Lung (tissue), 12 donors: Measurements from ENCODE around the gene ATP4A. TPM values are rescaled to one million over a fixed set of nuclear protein-coding genes. Genes with fewer than 3 reads are reported as not detected.

Experiments used
- ATAC-seq: fragments of 200-7000 bp; cut with Tn5 transposase; one replicate; pipeline ENCODE4 v1.9.1; 2020; ENCODE audit warnings: moderate number of reproducible peaks; ENCODE audit not compliant: insufficient read depth, low FRiP score
- DNase-seq, 3 donors: peaks; one replicate each; pipeline ENCODE4 v3.0.0-alpha.2; 2013 to 2017
- H3K27ac ChIP-seq, 2 donors: one replicate each; pipeline ENCODE4 v1.5.1; 2013; ENCODE audit warnings: mild to moderate bottlenecking in 2 of 2, moderate library complexity in 2 of 2, control low read depth in 1 of 2, inconsistent platforms in 1 of 2, low read depth in 1 of 2, low read length in 1 of 2
- H3K27me3 ChIP-seq, 3 donors: one replicate each; pipeline ENCODE4 v1.5.1; 2013; ENCODE audit warnings: low read length in 2 of 3; ENCODE audit not compliant: control insufficient read depth in 3 of 3, insufficient read depth in 3 of 3
- H3K36me3 ChIP-seq, 4 donors: one replicate each; pipeline ENCODE4 v1.5.1; 2013; ENCODE audit warnings: low read length in 4 of 4, mild to moderate bottlenecking in 1 of 4, moderate library complexity in 1 of 4; ENCODE audit not compliant: control insufficient read depth in 4 of 4, insufficient read depth in 4 of 4
- H3K4me1 ChIP-seq, 5 donors: one replicate each; pipeline ENCODE4 v1.5.1; 2013; ENCODE audit warnings: low read length in 5 of 5, mild to moderate bottlenecking in 2 of 5, moderate library complexity in 1 of 5; ENCODE audit not compliant: control insufficient read depth in 5 of 5, insufficient read depth in 5 of 5
- H3K4me3 ChIP-seq: one replicate; pipeline ENCODE4 v1.5.1; 2013; ENCODE audit warnings: mild to moderate bottlenecking, control low read depth, moderate library complexity
- H3K9ac ChIP-seq, 2 donors: one replicate each; pipeline ENCODE4 v1.5.1; 2013; ENCODE audit warnings: low read length in 2 of 2, control low read depth in 1 of 2; ENCODE audit not compliant: insufficient read depth in 1 of 2
- H3K9me3 ChIP-seq, 4 donors: one replicate each; pipeline ENCODE4 v1.5.1; 2013; ENCODE audit warnings: low read length in 3 of 4, mild to moderate bottlenecking in 1 of 4, moderate library complexity in 1 of 4; ENCODE audit not compliant: control insufficient read depth in 4 of 4, insufficient read depth in 3 of 4
- WGBS, 2 donors: extraction: QIAGEN DNeasy Blood & Tissue Kit; methylation state at CpG; one replicate each; pipeline ENCODE4 v1.1.7; 2013; 5-methylcytosine and 5-hydroxymethylcytosine counted together
- polyA plus RNA-seq, 2 donors: library from polyadenylated mRNA; stranded (reverse); fragments of 200-250 nt; gene quantifications; one replicate each; pipeline ENCODE4 v1.2.1, GENCODE V29; 2013
- total RNA-seq, 2 donors: library from RNA; depleted of rRNA in 1 of 2; stranded (reverse); fragments of >200 nt in 1 of 2; gene quantifications; one replicate each; pipeline ENCODE4 v1.2.1, GENCODE V29; 2014 to 2021
- TF ChIP-seq, protein P1 (sequence below): IDR thresholded peaks from 2 replicates; pipeline ENCODE4 v1.5.1; 2012; ENCODE audit warnings: mild to moderate bottlenecking; ENCODE audit errors: control extremely low read depth, extremely low read depth
- donor health status: control.
- donor health status: control.
- donor health status: Bipolar disorder and iron deficiency.
- donor health status: healthy.
- donor health status: DM: yes; HTN: yes; CAD: no.

The ATP4A gene
- total and polyA plus RNA-seq, 4 donors: 0.01 TPM; not detected in 3

GRCh38 chr19:35509018-35509652 lies 54.3 kb downstream of the ATP4A start:
- peak overlapping the region; percentile 84 to 93 for H3K9ac ChIP-seq
- H3K27me3 ChIP-seq: peaks cover 0 to 12% (median 7%) of the 10 kb centered on the region in 3 donors
- H3K4me1 ChIP-seq: peaks cover 0 to 13% (median 0%) of the 10 kb centered on the region in 5 donors
- peak overlapping the region in 1 of 2 donors; percentile 87 for H3K27ac ChIP-seq
- TF ChIP-seq, protein P1, sequence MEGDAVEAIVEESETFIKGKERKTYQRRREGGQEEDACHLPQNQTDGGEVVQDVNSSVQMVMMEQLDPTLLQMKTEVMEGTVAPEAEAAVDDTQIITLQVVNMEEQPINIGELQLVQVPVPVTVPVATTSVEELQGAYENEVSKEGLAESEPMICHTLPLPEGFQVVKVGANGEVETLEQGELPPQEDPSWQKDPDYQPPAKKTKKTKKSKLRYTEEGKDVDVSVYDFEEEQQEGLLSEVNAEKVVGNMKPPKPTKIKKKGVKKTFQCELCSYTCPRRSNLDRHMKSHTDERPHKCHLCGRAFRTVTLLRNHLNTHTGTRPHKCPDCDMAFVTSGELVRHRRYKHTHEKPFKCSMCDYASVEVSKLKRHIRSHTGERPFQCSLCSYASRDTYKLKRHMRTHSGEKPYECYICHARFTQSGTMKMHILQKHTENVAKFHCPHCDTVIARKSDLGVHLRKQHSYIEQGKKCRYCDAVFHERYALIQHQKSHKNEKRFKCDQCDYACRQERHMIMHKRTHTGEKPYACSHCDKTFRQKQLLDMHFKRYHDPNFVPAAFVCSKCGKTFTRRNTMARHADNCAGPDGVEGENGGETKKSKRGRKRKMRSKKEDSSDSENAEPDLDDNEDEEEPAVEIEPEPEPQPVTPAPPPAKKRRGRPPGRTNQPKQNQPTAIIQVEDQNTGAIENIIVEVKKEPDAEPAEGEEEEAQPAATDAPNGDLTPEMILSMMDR: no peak
- ATAC-seq (no peak), DNase-seq (peak; percentile 25 to 47 (median 43))
- H3K4me3 ChIP-seq: no peak overlapping the region
- H3K9me3 ChIP-seq: no peaks in the 10 kb centered on the region
- 24 to 29% methylated on average over 12 of the region's 12 CpGs for WGBS, 2 donors
- H3K36me3 ChIP-seq: no peaks in the 10 kb centered on the region

DNA sequence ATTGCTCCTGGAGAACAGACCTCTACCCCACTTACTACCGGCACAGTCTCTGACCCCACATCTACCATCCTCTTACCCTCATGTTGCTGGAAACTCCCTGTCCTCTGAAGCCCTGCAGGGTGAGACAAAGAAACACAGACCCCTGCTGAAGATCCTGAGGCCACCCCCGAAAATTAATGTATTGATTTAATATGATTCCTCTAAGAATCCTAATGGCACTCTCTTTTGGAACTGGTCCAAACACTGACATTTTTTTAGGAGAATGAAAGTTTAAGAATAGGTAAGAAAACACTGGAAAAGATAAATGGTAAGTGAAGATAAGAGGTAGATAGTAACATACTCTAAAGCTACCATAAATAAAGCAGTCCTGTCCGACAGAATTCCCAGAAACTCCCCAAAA lies 55.3 kb downstream of the ATP4A start:
- TF ChIP-seq, protein P1: no peak
- WGBS, 2 donors: 89 to 92% methylated on average over 3 of the region's 3 CpGs
- H3K27me3 ChIP-seq: peaks cover 0 to 12% (median 7%) of the 10 kb centered on the region in 3 donors

GRCh38 chr19:35507561-35507960 lies 55.9 kb downstream of the ATP4A start:
- peaks cover 0 to 8% (median 0%) of the 10 kb centered on the region in 5 donors for H3K4me1 ChIP-seq
- 78 to 83% methylated on average over 11 of the region's 11 CpGs for WGBS, 2 donors
- TF ChIP-seq, protein P1: no peak
- no peaks in the 10 kb centered on the region for H3K9me3 ChIP-seq
- no peak overlapping the region for H3K27ac ChIP-seq
- H3K36me3 ChIP-seq: no peaks in the 10 kb centered on the region
- ATAC-seq (no peak), DNase-seq (no peak)
- H3K27me3 ChIP-seq: peaks cover 0 to 12% (median 7%) of the 10 kb centered on the region in 3 donors
- no peak overlapping the region for H3K9ac ChIP-seq
- H3K4me3 ChIP-seq: no peak overlapping the region

More for the DNA sequence above, 55.3 kb downstream of the ATP4A start:
- ATAC-seq (no peak), DNase-seq (no peak)
- no peak overlapping the region for H3K27ac ChIP-seq
- no peak overlapping the region for H3K4me3 ChIP-seq
- no peak overlapping the region for H3K9ac ChIP-seq
- H3K9me3 ChIP-seq: no peaks in the 10 kb centered on the region
- no peaks in the 10 kb centered on the region for H3K36me3 ChIP-seq
- H3K4me1 ChIP-seq: peaks cover 0 to 10% (median 0%) of the 10 kb centered on the region in 5 donors
